CD4-positive, alpha-beta T cell treated with Interleukin-15 for 1 hour (primary cell): ENCODE results near the gene TOMM40L.
A peak's percentile ranks its signal among the peaks of the same experiment; 100 is the strongest.

Experiments used
- DNase-seq: peaks from one replicate; pipeline ENCODE4 v3.0.0-alpha.2; 2020

TOMM40L gene

GRCh38 chr1:161258439-161259344 is 32.8 kb downstream of the TOMM40L start, which contains the start of gene PCP4L1:
Gene PCP4L1, plus strand, starts transcription at chr1:161258745. Its CDS starts 230 bp downstream, at chr1:161258975.
- DNase-seq, result peak; percentile 24

GRCh38 chr1:161259345-161259702 is 33.5 kb downstream of the TOMM40L start:
- DNase-seq, result no peak

GRCh38 chr1:161259765-161260164 is 33.9 kb downstream of the TOMM40L start:
- DNase-seq, result no peak

GRCh38 chr1:161260376-161261260 is 34.8 kb downstream of the TOMM40L start:
- DNase-seq, result no peak

GRCh38 chr1:161261261-161262235 is 35.7 kb downstream of the TOMM40L start:
- no peak for DNase-seq

- DNase-seq, result no peak
Observed at GRCh38 chr1:161265305-161265704, 39.4 kb downstream of the TOMM40L start.

- DNase-seq, result no peak
Observed at GRCh38 chr1:161266202-161266601, 40.3 kb downstream of the TOMM40L start.

- DNase-seq, result no peak
Observed at GRCh38 chr1:161266836-161267235, 41.0 kb downstream of the TOMM40L start.

GRCh38 chr1:161267321-161267720 is 41.5 kb downstream of the TOMM40L start:
- DNase-seq, result no peak

GRCh38 chr1:161273402-161273801 is 47.5 kb downstream of the TOMM40L start:
- DNase-seq, result no peak

GRCh38 chr1:161274874-161275273 is 49.0 kb downstream of the TOMM40L start:
- no peak for DNase-seq
